IMR-90 (cell line): ENCODE data around the gene PARP1. TPM values are rescaled to one million over a fixed set of nuclear protein-coding genes. Genes with fewer than 3 reads are reported as not detected.

ENCODE experiments used
- ATAC-seq: fragments of 200-7000 bp; cut with Tn5 transposase; 2 replicates; pipeline ENCODE4 v1.9.1; 2020; ENCODE audit warnings: low read depth, mild to moderate bottlenecking, moderate library complexity
- BruUV-seq: library from RNA; stranded (reverse); fragments of 400-500 nt; replicated peaks from 2 replicates; lab custom pipeline; 2021; lab: Mats Ljungman, UMichigan
- CTCF ChIA-PET: fragments of 300-600 bp; formaldehyde crosslinking; extraction: SDS; loops from one replicate; lab custom pipeline; 2021; ENCODE audit warnings: antibody characterized with exemption; lab: Yijun Ruan, JAX
- POLR2A ChIA-PET: fragments of 300-600 bp; sonication (Branson Sonifier 250); formaldehyde crosslinking; loops from one replicate; lab custom pipeline; 2022; ENCODE audit warnings: antibody characterized with exemption; ENCODE audit not compliant: unreplicated experiment; lab: Charles Lee
- DNase-seq: peaks from one replicate; pipeline ENCODE4 v3.0.0; 2013
- H2AFZ ChIP-seq: replicated peaks from 2 replicates; pipeline ENCODE3; 2013; ENCODE audit warnings: low read length, mild to moderate bottlenecking; ENCODE audit not compliant: poor library complexity
- H2AK5ac ChIP-seq: 2 replicates; pipeline ENCODE4 v1.6.1; 2013; ENCODE audit warnings: low read depth, low read length, inconsistent platforms
- H2AK9ac ChIP-seq: replicated peaks from 2 replicates; pipeline ENCODE3; 2013; ENCODE audit warnings: mild to moderate bottlenecking, low read depth, low read length, moderate library complexity; ENCODE audit not compliant: poor library complexity
- H2BK120ac ChIP-seq: 2 replicates; pipeline ENCODE4 v1.6.1; 2013; ENCODE audit warnings: low read depth, low read length, inconsistent platforms
- H2BK15ac ChIP-seq: 3 replicates; pipeline ENCODE4 v1.6.1; 2013; ENCODE audit warnings: low read depth, low read length, inconsistent platforms
- H2BK20ac ChIP-seq: 2 replicates; pipeline ENCODE4 v1.6.1; 2013; ENCODE audit warnings: low read depth, mild to moderate bottlenecking, inconsistent platforms, low read length, moderate library complexity
- H2BK5ac ChIP-seq: 2 replicates; pipeline ENCODE4 v1.6.1; 2013; ENCODE audit warnings: mild to moderate bottlenecking, low read depth, low read length, inconsistent platforms; ENCODE audit not compliant: poor library complexity, severe bottlenecking
- H3K14ac ChIP-seq: replicated peaks from 2 replicates; pipeline ENCODE4 v1.6.1; 2013; ENCODE audit warnings: low read depth, low read length, inconsistent platforms
- H3K18ac ChIP-seq: 2 replicates; pipeline ENCODE4 v1.6.1; 2013; ENCODE audit warnings: low read depth, low read length, control low read depth
- H3K23ac ChIP-seq: 2 replicates; pipeline ENCODE4 v1.6.1; 2013; ENCODE audit warnings: low read depth, low read length, inconsistent platforms
- H3K27ac ChIP-seq: 2 replicates; pipeline ENCODE4 v1.5.1; 2013; ENCODE audit warnings: mild to moderate bottlenecking, control low read depth, low read length; ENCODE audit not compliant: insufficient read depth
- H3K27me3 ChIP-seq: 2 replicates; pipeline ENCODE4 v1.6.1; 2013; ENCODE audit warnings: low read length; ENCODE audit not compliant: control insufficient read depth, insufficient read depth
- H3K36me3 ChIP-seq: 2 replicates; pipeline ENCODE4 v1.6.1; 2013; ENCODE audit warnings: low read length, mixed read lengths; ENCODE audit not compliant: control insufficient read depth, insufficient read depth
- H3K4ac ChIP-seq: 2 replicates; pipeline ENCODE4 v1.6.1; 2013; ENCODE audit warnings: low read depth, low read length, inconsistent platforms
- H3K4me1 ChIP-seq: 2 replicates; pipeline ENCODE4 v1.6.1; 2013; ENCODE audit warnings: low read length, mixed read lengths; ENCODE audit not compliant: control insufficient read depth, insufficient read depth
- H3K4me2 ChIP-seq: 2 replicates; pipeline ENCODE4 v1.6.1; 2013; ENCODE audit warnings: low read depth, mild to moderate bottlenecking, control low read depth, low read length, moderate library complexity
- H3K4me3 ChIP-seq: 2 replicates; pipeline ENCODE4 v1.5.1; 2013; ENCODE audit warnings: low read depth, mild to moderate bottlenecking, control low read depth, low read length, moderate library complexity; ENCODE audit not compliant: insufficient read depth
- H3K56ac ChIP-seq: 2 replicates; pipeline ENCODE4 v1.6.1; 2013; ENCODE audit warnings: low read length, inconsistent platforms; ENCODE audit not compliant: insufficient read depth; ENCODE audit errors: extremely low read depth
- H3K79me1 ChIP-seq, 2 experiments: 2 replicates each; pipeline ENCODE4 v1.6.1; 2013; ENCODE audit warnings: low read length in 2 of 2, inconsistent platforms in 1 of 2, low read depth in 1 of 2
- H3K9ac ChIP-seq: 2 replicates; pipeline ENCODE4 v1.6.1; 2013; ENCODE audit warnings: low read depth, low read length, control low read depth
- H3K9me1 ChIP-seq: 2 replicates; pipeline ENCODE4 v1.6.1; 2013; ENCODE audit warnings: low read length, inconsistent platforms; ENCODE audit not compliant: insufficient read depth
- H3K9me3 ChIP-seq: 2 replicates; pipeline ENCODE4 v1.6.1; 2013; ENCODE audit warnings: low read length; ENCODE audit not compliant: control insufficient read depth, insufficient read depth
- H4K20me1 ChIP-seq: 2 replicates; pipeline ENCODE4 v1.6.1; 2013; ENCODE audit warnings: low read length, inconsistent platforms; ENCODE audit not compliant: insufficient read depth
- H4K5ac ChIP-seq: 2 replicates; pipeline ENCODE4 v1.6.1; 2013; ENCODE audit warnings: mild to moderate bottlenecking, low read depth, low read length, control low read depth
- H4K8ac ChIP-seq, 2 experiments: 2 replicates each; pipeline ENCODE4 v1.6.1; 2013; ENCODE audit warnings: low read depth in 2 of 2, low read length in 2 of 2, control low read depth in 1 of 2, inconsistent platforms in 1 of 2
- H4K91ac ChIP-seq: 2 replicates; pipeline ENCODE4 v1.6.1; 2013; ENCODE audit warnings: low read depth, low read length, inconsistent platforms; ENCODE audit not compliant: insufficient read depth
- CEBPB ChIP-seq: IDR thresholded peaks from 2 replicates; pipeline ENCODE4 v1.6.1; 2012; ENCODE audit warnings: low read depth, low read length, improper control_type of control experiment
- POLR2A ChIP-seq: IDR thresholded peaks from 2 replicates; pipeline ENCODE4 v1.6.1; 2012; ENCODE audit warnings: mild to moderate bottlenecking, low read depth, low read length
- WGBS, 2 experiments: methylation state at CpG; one replicate each; pipeline versions ENCODE4 v1.1.5 to v1.1.7; 2013; ENCODE audit warnings: missing lambda C conversion rate in 2 of 2; ENCODE audit not compliant: insufficient read length in 1 of 2; ENCODE audit errors: extremely low coverage in 2 of 2; 5-methylcytosine and 5-hydroxymethylcytosine counted together
- dilution Hi-C: fragments of 300-500 bp; cut with HindIII; formaldehyde crosslinking; loops from one replicate; pipeline ENCODE4 v1.14.3; 2018; ENCODE audit warnings: low sequenced_read_pairs; ENCODE audit not compliant: unreplicated experiment
- in situ Hi-C: fragments of 300-500 bp; cut with MboI; formaldehyde crosslinking; loops from 3 replicates; pipeline ENCODE4 v1.14.3; 2019; ENCODE audit warnings: low sequenced_read_pairs, inconsistent platforms, mixed read lengths
- intact Hi-C: fragments of 100-400 bp; cut with micrococcal nuclease; formaldehyde crosslinking; loops from 2 replicates; pipeline ENCODE4 v1.10.0; 2022
- polyA plus RNA-seq, 3 experiments: library from polyadenylated mRNA; depleted of rRNA; stranded (reverse); fragments of >200 nt; gene quantifications; 2 replicates each; pipeline ENCODE4 v1.2.3, GENCODE V29; 2012; ENCODE audit warnings: low replicate concordance in 1 of 3
- total RNA-seq: library from RNA; depleted of rRNA; stranded (reverse); fragments of >200 nt; gene quantifications from 2 replicates; pipeline ENCODE4 v1.2.3, GENCODE V29; 2012

PARP1 gene
- total and polyA plus RNA-seq, 2 of the 4 experiments (the other 2 are of a cell fraction) = 86.5 to 105 TPM

DNA sequence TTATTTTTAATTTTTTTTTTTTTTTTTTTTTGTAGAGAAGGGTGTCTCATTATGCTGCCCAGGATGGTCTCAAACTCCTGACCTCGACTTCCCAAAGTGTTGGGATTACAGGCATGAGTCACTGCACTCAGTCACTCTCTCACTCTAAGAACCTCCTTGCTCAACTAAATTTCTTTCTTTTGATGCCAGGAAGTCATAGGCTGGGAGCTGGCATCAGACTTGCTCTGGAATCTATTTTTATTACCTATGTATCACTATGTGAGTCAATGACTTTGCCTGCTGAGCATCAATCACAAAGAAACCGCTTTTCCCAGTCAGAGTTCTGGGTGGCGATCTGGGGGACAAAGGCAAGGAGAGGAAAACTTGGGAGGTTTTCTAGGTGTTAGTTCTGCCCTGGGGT lies 35.5 kb upstream of the PARP1 start:
- H3K4me3 ChIP-seq = no peak overlapping the region
- peaks cover 11% of the 10 kb centered on the region for H3K27me3 ChIP-seq
- no peak overlapping the region for H2BK20ac ChIP-seq
- no peaks in the 10 kb centered on the region for H3K9me1 ChIP-seq
- no peaks in the 10 kb centered on the region for H3K4me1 ChIP-seq
- no peaks in the 10 kb centered on the region for H4K20me1 ChIP-seq
- in situ Hi-C loops (no loop called here), intact Hi-C loops (no loop called here), dilution Hi-C loops (no loop called here)
- H4K8ac ChIP-seq = no peak overlapping the region
- no TSS peak for BruUV-seq
- H3K56ac ChIP-seq = no peak overlapping the region
- H4K5ac ChIP-seq = no peak overlapping the region
- H2BK15ac ChIP-seq = no peak overlapping the region
- H3K79me1 ChIP-seq = no peaks in the 10 kb centered on the region
- H4K91ac ChIP-seq = no peak overlapping the region
- no peaks in the 10 kb centered on the region for H3K36me3 ChIP-seq
- H3K9ac ChIP-seq = no peak overlapping the region
- H3K9me3 ChIP-seq = no peaks in the 10 kb centered on the region
- H3K14ac ChIP-seq = no peak overlapping the region
- no peak overlapping the region for H3K23ac ChIP-seq
- CTCF ChIA-PET = no interaction called here
- DNase-seq = peak; percentile 52
- H2AFZ ChIP-seq = no peak overlapping the region
- no peak for TF ChIP-seq POLR2A
- peak; percentile 22; the same call in 1 of the 2 replicates for TF ChIP-seq CEBPB
- no peak overlapping the region for H2AK5ac ChIP-seq
- no peak overlapping the region for H2AK9ac ChIP-seq
- no peak; the same call in none of the 2 replicates for ATAC-seq
- POLR2A ChIA-PET = no interaction called here
- no CpG with 5 or more reads among the region's 3 CpGs for WGBS, 2 experiments
- H3K4ac ChIP-seq = no peak overlapping the region
- H3K18ac ChIP-seq = no peak overlapping the region
- H3K4me2 ChIP-seq = no peak overlapping the region
- no peak overlapping the region for H3K27ac ChIP-seq
- H2BK5ac ChIP-seq = no peak overlapping the region
- no peak overlapping the region for H2BK120ac ChIP-seq
